NCI-H345 treated with DMSO at 0.1 percent for 48 hours (cell line): ENCODE measurements around the gene RYR3.
"Not testable (repeated sequence)": the region's sequence is repeated elsewhere in the genome, so short reads cannot be mapped to it uniquely, and the experiment has no call there.

ENCODE experiments used
- DNase-seq: peaks from one replicate; lab custom pipeline; 2025; ENCODE audit not compliant: unreplicated experiment; lab: John Stamatoyannopoulos, UW

RYR3 gene

GRCh38 chr15:33810073-33810595, 499.4 kb downstream of the RYR3 start:
- DNase-seq = no peak

DNA sequence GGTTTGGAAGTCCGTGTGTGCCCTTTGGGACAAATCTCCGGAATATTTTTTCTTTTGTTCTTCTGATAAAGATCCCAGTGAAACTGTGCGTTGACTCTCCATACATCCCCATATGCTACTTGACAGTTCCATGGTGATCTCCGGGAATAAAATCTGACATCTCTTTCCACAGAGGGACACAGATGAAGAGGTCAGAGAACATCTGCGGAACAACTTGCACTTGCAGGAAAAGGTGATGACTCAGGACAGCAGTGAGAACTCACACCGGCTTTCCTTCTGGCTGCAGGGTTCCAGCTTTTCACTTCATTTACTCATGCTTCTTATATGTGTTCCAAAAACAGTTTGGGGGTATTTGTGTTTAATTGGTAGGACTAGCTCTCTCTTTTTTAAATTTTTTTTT, 500.0 kb downstream of the RYR3 start:
- no peak for DNase-seq

DNA sequence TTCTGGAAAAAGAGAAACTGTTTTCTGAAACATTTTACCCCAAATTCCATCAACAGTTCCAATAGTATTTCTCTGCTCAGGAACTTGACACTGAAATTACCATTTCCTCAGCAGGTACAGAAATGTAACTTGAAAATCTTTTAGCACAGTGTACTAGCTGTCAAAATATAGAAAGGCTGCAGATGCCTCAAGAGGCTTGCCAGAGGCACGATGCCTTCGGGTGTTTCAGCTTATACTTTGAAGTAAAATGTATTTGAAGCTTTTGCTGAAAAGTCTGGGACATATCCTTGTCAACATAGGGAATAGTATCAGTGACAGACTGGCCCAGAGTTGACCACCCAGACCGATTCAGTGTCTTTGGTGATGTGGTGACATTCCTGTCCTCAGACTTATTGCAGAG, 503.1 kb downstream of the RYR3 start:
- no peak for DNase-seq

- not testable (repeated sequence) for DNase-seq
Observed at GRCh38 chr15:33819499-33819898, 508.7 kb downstream of the RYR3 start.

DNA sequence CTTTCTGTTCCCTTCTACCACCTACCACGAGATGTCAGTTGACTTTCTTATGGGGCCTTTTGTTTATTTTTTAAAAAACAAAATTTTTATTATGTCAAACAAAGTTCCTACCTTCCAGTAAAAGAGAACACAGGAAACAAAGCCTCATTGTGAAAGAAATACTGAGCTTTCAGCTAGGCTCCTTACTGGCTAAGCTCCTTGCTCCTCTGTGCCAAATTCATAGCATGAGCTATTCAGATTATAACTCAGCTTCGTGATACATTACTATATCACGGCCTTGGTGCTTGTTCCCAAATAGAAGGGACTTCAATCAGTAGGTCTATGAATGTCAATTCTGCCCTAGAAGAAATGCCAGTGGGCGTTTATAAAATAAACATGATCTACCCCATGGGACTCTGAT, 511.7 kb downstream of the RYR3 start:
- no peak for DNase-seq

DNA sequence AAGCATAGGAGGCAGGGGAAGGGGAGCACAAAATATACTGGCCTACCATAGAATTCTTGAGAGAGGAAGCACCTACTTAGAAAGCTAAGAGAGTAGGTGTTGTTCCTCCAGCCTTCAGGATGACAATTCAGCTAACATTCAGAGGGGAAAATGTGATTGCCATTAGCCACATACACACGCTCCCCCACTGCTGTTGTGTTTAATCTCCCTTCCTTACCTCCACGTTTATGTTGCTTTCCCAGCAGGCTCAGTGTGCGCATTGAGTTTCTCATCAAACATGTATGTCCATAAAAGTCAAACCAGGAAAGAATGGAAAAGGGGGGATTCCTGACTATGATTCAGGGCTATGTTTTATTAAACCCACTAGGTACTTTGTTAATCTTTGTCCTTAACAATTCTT, 512.4 kb downstream of the RYR3 start:
- no peak for DNase-seq

DNA sequence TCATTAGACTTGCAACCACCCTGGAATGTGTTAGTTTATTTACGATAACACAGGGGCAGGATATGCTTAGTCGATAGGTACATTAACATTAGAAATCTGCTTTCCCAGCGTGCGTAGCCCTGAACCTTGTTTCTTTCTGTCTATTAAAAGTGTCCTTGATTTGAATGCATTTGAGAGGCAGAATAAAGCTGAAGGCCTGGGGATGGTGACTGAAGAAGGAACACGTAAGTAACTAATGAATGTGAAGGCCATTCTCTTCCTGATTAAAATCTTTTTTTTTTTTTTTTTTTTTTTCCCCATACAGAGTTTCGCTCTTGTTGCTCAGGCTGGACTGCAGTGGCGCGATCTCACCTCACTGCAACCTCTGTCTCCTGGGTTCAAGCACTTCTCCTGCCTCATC, 514.7 kb downstream of the RYR3 start:
- no peak for DNase-seq

- no peak for DNase-seq
Observed at GRCh38 chr15:33826201-33826600, 515.4 kb downstream of the RYR3 start.

GRCh38 chr15:33830351-33830750, 519.6 kb downstream of the RYR3 start:
- no peak for DNase-seq

DNA sequence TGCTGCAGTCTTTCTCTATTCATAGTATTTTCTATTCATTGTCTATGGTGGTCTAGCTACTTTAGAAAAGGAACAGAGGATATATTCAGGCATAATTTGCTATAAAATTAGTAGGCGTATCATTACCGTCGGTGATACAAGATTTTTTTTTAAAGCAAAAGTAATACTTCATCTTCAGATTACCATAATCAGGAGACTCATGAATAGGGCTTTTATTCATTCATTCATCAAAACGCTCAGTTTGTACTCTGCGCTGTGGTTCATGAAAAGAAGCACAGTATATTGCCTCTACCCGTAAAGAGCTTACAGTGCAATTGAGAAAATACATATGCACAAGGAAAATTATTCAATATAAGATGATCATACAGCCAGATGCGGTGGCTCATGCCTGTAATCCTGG, 520.9 kb downstream of the RYR3 start:
- no peak for DNase-seq

GRCh38 chr15:33834892-33835743, 524.4 kb downstream of the RYR3 start:
- DNase-seq = no peak

DNA sequence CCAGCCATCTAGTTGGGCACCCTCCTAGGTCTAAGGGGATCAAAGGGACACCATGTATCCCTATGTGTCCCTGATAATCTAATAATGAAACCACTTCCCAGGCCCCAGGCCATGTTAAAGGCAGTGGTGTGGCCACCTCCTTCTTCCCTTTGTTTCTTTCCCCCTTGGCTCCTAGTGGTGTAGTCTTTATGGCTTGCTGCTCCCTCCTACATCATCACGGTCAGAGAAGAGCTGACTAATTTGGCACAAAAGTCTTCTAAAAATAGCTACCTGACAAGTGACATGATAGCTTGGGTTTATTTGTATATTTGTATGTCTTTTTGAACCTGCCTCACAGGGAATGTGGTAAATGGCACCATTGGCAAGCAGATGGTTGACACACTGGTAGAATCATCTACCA, 526.5 kb downstream of the RYR3 start:
- DNase-seq = no peak

- DNase-seq = no peak
Observed at GRCh38 chr15:33839540-33839939, 528.8 kb downstream of the RYR3 start.

DNA sequence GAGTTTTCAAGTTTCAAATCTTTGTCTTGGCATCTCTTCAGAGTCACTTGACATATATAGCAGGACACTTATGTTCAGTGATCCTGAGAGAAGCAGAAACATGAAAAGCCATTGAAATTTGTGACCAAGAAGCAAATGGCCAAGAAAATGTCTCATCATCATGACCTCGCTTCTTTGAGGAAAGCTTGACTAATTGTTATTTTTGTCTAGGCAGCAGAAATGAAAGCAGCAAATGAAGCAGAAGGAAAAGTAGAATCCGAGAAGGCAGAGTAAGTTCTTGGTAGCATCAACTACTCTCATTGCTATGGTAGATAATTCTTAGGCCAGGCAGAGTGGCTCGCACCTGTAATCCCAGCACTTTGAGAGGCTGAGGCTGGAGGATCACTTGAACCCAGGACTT, 529.8 kb downstream of the RYR3 start:
- DNase-seq = no peak

DNA sequence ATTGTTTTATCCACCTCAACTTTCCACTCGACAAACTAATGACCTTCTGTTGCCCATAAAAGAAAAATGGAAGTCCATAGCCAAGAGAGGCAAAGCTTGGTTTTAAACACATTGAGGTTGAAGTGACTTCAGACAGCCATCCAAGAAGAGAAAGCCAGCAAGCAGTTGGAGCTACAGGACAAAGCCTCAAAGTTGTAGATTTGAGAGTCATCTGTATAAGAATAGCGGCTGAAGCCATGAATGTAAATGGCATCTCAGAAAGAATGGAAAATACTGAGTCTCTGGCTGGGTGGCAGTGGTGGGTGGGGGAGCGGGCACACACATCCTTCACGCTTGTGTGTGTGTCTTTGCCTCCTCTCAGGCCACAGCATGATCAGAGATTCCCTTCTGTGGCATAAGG, 533.4 kb downstream of the RYR3 start:
- no peak for DNase-seq

DNA sequence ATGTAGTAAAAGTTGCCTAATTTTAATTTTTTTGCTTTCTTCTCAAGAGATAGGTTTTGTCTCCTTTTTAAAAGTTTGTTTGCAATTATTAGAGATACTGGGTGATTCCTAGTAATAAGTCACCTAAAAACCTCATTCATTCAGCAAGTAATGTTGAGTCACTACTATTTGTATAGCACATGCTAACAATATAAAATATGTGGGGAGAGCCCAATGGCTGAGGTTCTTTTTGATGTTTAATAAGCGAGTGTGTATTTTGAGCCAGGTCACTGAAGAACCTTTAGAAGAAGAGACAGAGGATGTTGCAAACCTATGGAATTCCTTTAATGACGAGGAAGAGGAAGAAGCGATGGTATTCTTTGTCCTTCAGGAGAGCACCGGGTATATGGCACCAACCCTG, 533.8 kb downstream of the RYR3 start:
- no peak for DNase-seq

- no peak for DNase-seq
Observed at GRCh38 chr15:33846142-33846541, 535.4 kb downstream of the RYR3 start.

GRCh38 chr15:33846862-33847261, 536.1 kb downstream of the RYR3 start:
- DNase-seq = no peak

DNA sequence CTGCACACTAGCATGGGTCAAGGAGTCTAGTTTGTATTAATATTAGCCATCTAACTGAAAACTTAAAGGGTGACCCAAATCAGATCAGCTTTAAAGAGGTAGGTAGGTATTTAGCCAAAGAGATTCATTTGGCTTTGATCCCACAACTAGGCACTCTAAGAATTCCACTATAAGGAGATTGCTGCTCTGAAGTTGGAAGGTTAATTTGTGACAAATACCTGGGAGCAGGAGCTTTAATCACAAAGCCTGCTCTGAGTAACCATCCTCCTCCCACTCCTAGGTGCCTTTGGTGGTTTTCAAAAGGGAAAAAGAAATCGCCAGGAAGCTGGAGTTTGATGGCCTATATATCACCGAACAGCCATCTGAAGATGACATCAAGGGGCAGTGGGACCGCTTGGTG, 537.2 kb downstream of the RYR3 start:
- DNase-seq = no peak

DNA sequence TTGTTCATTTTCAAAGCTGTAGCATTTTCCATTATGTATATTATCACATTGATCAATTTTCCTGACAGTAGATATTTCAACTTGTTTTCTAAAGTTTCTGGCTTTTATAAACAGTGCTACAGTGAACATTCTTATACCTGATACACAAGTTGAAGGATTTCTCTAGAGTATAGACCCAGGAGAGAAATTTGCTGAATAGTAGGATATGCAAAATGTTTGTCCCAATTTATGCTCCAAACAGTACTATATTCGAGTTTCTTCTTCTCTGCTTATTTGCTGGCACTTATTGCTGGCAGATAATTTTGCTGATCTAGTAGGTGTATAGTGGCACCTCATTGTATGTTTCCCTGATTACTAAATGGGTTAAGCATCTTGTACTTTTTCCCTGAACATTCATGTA, 540.3 kb downstream of the RYR3 start:
- DNase-seq = no peak

DNA sequence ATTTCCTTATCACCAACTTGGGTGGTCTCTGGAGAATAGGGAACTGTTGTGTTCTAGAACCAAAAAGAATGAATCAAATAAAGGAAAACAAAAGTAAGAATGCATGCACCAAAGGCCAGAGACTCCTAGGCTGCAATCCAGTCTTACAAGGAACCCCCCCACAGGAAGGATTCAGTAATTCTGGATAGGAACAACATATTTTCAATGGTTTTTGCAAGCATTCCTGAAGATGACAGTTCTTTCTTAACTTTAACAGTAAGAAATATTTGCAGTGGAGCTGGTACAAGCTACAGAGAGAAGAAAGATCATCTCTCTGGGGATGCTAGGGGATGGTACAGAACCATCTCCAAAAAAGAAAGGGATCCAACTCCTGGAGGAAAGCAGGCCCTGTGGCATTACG, 541.3 kb downstream of the RYR3 start:
- DNase-seq = no peak

- DNase-seq = no peak
Observed at GRCh38 chr15:33852570-33852969, 541.8 kb downstream of the RYR3 start.

GRCh38 chr15:33857726-33858125, 547.0 kb downstream of the RYR3 start:
- DNase-seq = no peak
